ENCODE data around the gene CD53. TPM values are rescaled to one million over a fixed set of nuclear protein-coding genes. Genes with fewer than 3 reads are reported as not detected.

Gene CD53
- total and polyA plus RNA-seq, 9 of the 15 experiments (the other 6 are each of a cell fraction or from before 2014, with no cell fraction given): 63.5 to 220 (median 131) TPM

GRCh38 chr1:110856410-110856809 is 16.5 kb upstream of the CD53 start (continued):
- TF ChIP-seq ZBTB9 (CRISPR knock-in tag; IDR thresholded peaks at IDR 0.05): no peak
- no peak for TF ChIP-seq FOXK2 (conservative IDR thresholded peaks at IDR 0.05 in 1 of 2, IDR thresholded peaks at IDR 0.05 in 1 of 2; ENCODE audit: low read depth in 2 of 2)
- TF ChIP-seq C11orf30 (IDR thresholded peaks at IDR 0.05; ENCODE audit: low read depth): peak; percentile 41; the same call in 1 of the 2 replicates

GRCh38 chr1:110857964-110858948 is 14.7 kb upstream of the CD53 start:
- ChIA-PET CTCF (ENCODE audit: low intra/inter-chr PET ratio) (no interaction called here), POLR2A (no interaction called here)
- H2AFZ ChIP-seq (ENCODE audit: low read depth, low read length): peak overlapping the region; percentile 41
- H3K9me3 ChIP-seq (replicated peaks; ENCODE audit: control insufficient read depth, insufficient read depth, low read depth, low read length): no peaks in the 10 kb centered on the region
- in situ Hi-C loops (cut with MboI) (no loop called here), intact Hi-C loops (cut with micrococcal nuclease) (no loop called here)
- H4K20me1 ChIP-seq (replicated peaks; ENCODE audit: control insufficient read depth, insufficient read depth, low read length): no peaks in the 10 kb centered on the region
- H3K9me1 ChIP-seq (ENCODE audit: control insufficient read depth, insufficient read depth, low read length): no peaks in the 10 kb centered on the region
- FAIRE-seq (peak; percentile 61), ATAC-seq (peak; percentile 90), DNase-seq (ENCODE audit: extremely low read depth in 1 of 4, low spot score in 3 of 4) (peak in 2 of 4 experiments; percentile 20 to 66)
- peak overlapping the region; percentile 14; the same call in 1 of the 3 replicates for H3K27ac ChIP-seq (ENCODE audit: extremely low read depth, low read depth, low read length)
- WGBS (ENCODE audit: insufficient coverage, low coverage, missing lambda C conversion rate): 22% methylated on average over 7 of the region's 7 CpGs
- H3K4me2 ChIP-seq (ENCODE audit: insufficient read depth, low read length): no peak overlapping the region
- H3K9ac ChIP-seq (ENCODE audit: insufficient read depth in 1 of 2, low read depth in 2 of 2, low read length in 2 of 2): no peak overlapping the region
- H3K27me3 ChIP-seq (ENCODE audit: control insufficient read depth in 2 of 2, insufficient read depth in 2 of 2, low read length in 2 of 2): peaks cover 0 to 8% of the 10 kb centered on the region in 2 experiments; a peak in 4 of 5 replicates
- BruUV-seq (replicated peaks): no TSS peak
- H3K4me3 ChIP-seq: no peak overlapping the region
- H3K79me2 ChIP-seq (ENCODE audit: control insufficient read depth, insufficient read depth, low read length): no peaks in the 10 kb centered on the region
- H3K36me3 ChIP-seq (ENCODE audit: control insufficient read depth, insufficient read depth, low read length): no peaks in the 10 kb centered on the region
- H3K4me1 ChIP-seq (replicated peaks in 1 of 2; ENCODE audit: control insufficient read depth in 2 of 2, insufficient read depth in 2 of 2, low read length in 2 of 2): peaks cover 2 to 14% of the 10 kb centered on the region in 2 experiments; a peak in 4 of 5 replicates
- TF ChIP-seq C11orf30 (IDR thresholded peaks at IDR 0.05; ENCODE audit: low read depth) (no peak), TARDBP (IDR thresholded peaks at IDR 0.05) (no peak), ZNF197 (CRISPR knock-in tag; IDR thresholded peaks at IDR 0.05; ENCODE audit: low read depth) (no peak), ZNF232 (CRISPR knock-in tag; IDR thresholded peaks at IDR 0.05) (no peak), ZNF146 (CRISPR knock-in tag; IDR thresholded peaks at IDR 0.05; ENCODE audit: unreplicated experiment) (no peak), ARID1B (IDR thresholded peaks at IDR 0.05) (peak; percentile 25; the same call in 1 of the 2 replicates), PHB2 (IDR thresholded peaks at IDR 0.05; ENCODE audit: low read depth) (no peak), HDGF (IDR thresholded peaks at IDR 0.05) (no peak), ZNF551 (CRISPR knock-in tag; IDR thresholded peaks at IDR 0.05) (no peak), DPF2 (IDR thresholded peaks at IDR 0.05) (peak; percentile 54), ZNF212 (CRISPR knock-in tag; IDR thresholded peaks at IDR 0.05) (no peak), MTA1 (IDR thresholded peaks at IDR 0.05; ENCODE audit: borderline replicate concordance) (no peak), ETV6 (IDR thresholded peaks at IDR 0.05; ENCODE audit: borderline replicate concordance in 1 of 2, low read depth in 2 of 2, low read length in 1 of 2) (no peak), ETV6 (CRISPR knock-in tag; IDR thresholded peaks at IDR 0.05; ENCODE audit: borderline replicate concordance) (no peak), CSDE1 (IDR thresholded peaks at IDR 0.05) (no peak), ZNF696 (CRISPR knock-in tag; conservative IDR thresholded peaks at IDR 0.05) (no peak), POLR2A (conservative IDR thresholded peaks at IDR 0.05) (no peak), CBX2 (IDR thresholded peaks at IDR 0.05; ENCODE audit: insufficient read depth, low read length, poor library complexity, severe bottlenecking) (no peak), FOXA1 (IDR thresholded peaks at IDR 0.05; ENCODE audit: borderline replicate concordance) (no peak)

Measured in K562 (cell line).